HCT116 (cell line): ENCODE data around the gene TSPAN14. TPM values are rescaled to one million over a fixed set of nuclear protein-coding genes. Genes with fewer than 3 reads are reported as not detected.

Experiments
- ATAC-seq: fragments of 200-7000 bp; cut with Tn5 transposase; 2 replicates; pipeline ENCODE4 v1.9.1; 2020; ENCODE audit warnings: mild to moderate bottlenecking, moderate library complexity
- BruUV-seq: library from RNA; stranded (reverse); fragments of 400-500 nt; replicated peaks from 2 replicates; lab custom pipeline; 2021; lab: Mats Ljungman, UMichigan
- CTCF ChIA-PET: fragments of 300-600 bp; sonication (Branson Sonifier 250); formaldehyde crosslinking; loops from one replicate; lab custom pipeline; 2021; ENCODE audit warnings: antibody characterized with exemption; lab: Charles Lee
- POLR2A ChIA-PET: fragments of 300-600, 350-600 bp; sonication (Branson Sonifier 250); formaldehyde crosslinking; loops from one replicate; lab custom pipeline; 2021; ENCODE audit warnings: antibody characterized with exemption; lab: Charles Lee
- RAD21 ChIA-PET, 2 experiments: fragments of 300-600 bp; sonication (Branson Sonifier 250); formaldehyde crosslinking; loops; one replicate each; lab custom pipeline; 2023; ENCODE audit warnings: low total read pairs in 2 of 2; ENCODE audit not compliant: uncharacterized antibody in 2 of 2, unreplicated experiment in 2 of 2, low non-redundant PET in 1 of 2; lab: Charles Lee
- DNase-seq: peaks from one replicate; pipeline ENCODE4 v3.0.0-alpha.2; 2010; ENCODE audit warnings: low read depth, low spot score
- H2AFZ ChIP-seq: fragments of 200-600 bp; shearing (Covaris generic), sonication (generic); 2 replicates; pipeline ENCODE4 v1.6.1; 2017; ENCODE audit warnings: low read depth, mixed run types, mixed read lengths, antibody characterized with exemption, low read length; ENCODE audit not compliant: poor library complexity, severe bottlenecking
- H3K27ac ChIP-seq: 2 replicates; pipeline ENCODE4 v1.5.1; 2012; ENCODE audit warnings: low read depth, low read length
- H3K27me3 ChIP-seq: fragments of 200-600 bp; sonication (generic); 2 replicates; pipeline ENCODE4 v1.6.1; 2016; ENCODE audit warnings: mixed run types, low read length, mixed read lengths; ENCODE audit not compliant: insufficient read depth
- H3K36me3 ChIP-seq, 2 experiments: fragments of 200-500 bp in 1 of 2; fragments of 200-600 bp in 1 of 2; sonication (Bioruptor generic) in 1 of 2; sonication (generic) in 1 of 2; 2 replicates each; pipeline versions ENCODE4 v1.5.1 to v1.6.1; 2014 to 2016; ENCODE audit warnings: low read length in 2 of 2, inconsistent platforms in 1 of 2, mixed read lengths in 1 of 2, mixed run types in 1 of 2; ENCODE audit not compliant: insufficient read depth in 2 of 2, control insufficient read depth in 1 of 2
- H3K4me1 ChIP-seq, 2 experiments: fragments of 200-600 bp in 1 of 2; sonication (generic) in 1 of 2; 2 replicates each; pipeline versions ENCODE4 v1.5.1 to v1.6.1; 2012 to 2017; ENCODE audit warnings: low read length in 2 of 2, inconsistent platforms in 1 of 2, mild to moderate bottlenecking in 1 of 2, mixed read lengths in 1 of 2, mixed run types in 1 of 2, moderate library complexity in 1 of 2; ENCODE audit not compliant: insufficient read depth in 2 of 2, control insufficient read depth in 1 of 2
- H3K4me2 ChIP-seq: fragments of 200-600 bp; sonication (generic); 2 replicates; pipeline ENCODE4 v1.6.1; 2017; ENCODE audit warnings: mixed run types, low read length, mixed read lengths
- H3K4me3 ChIP-seq, 2 experiments: fragments of 200-600 bp in 1 of 2; sonication (generic) in 1 of 2; replicated peaks in 1 of 2; 2 replicates each; pipeline ENCODE4 v1.5.1; 2011 to 2016; ENCODE audit warnings: low read length in 2 of 2, control low read depth in 1 of 2, low read depth in 1 of 2, mild to moderate bottlenecking in 1 of 2, mixed read lengths in 1 of 2, mixed run types in 1 of 2
- H3K79me2 ChIP-seq: fragments of 200-600 bp; sonication (generic); 2 replicates; pipeline ENCODE4 v1.6.1; 2017; ENCODE audit warnings: mild to moderate bottlenecking, mixed run types, low read length, moderate library complexity, mixed read lengths; ENCODE audit not compliant: insufficient read depth
- H3K9ac ChIP-seq: fragments of 200-600 bp; sonication (generic); 2 replicates; pipeline ENCODE4 v1.6.1; 2016; ENCODE audit warnings: low read length, mixed read lengths
- H3K9me2 ChIP-seq: fragments of 200-600 bp; sonication (generic), shearing (Covaris generic); 2 replicates; pipeline ENCODE4 v1.6.1; 2017; ENCODE audit warnings: mixed run types, mild to moderate bottlenecking, moderate library complexity; ENCODE audit not compliant: insufficient read depth
- H3K9me3 ChIP-seq, 2 experiments: fragments of 200-500 bp in 1 of 2; fragments of 200-600 bp in 1 of 2; sonication (Bioruptor generic) in 1 of 2; sonication (generic) in 1 of 2; 2 replicates each; pipeline ENCODE4 v1.6.1; 2014 to 2017; ENCODE audit warnings: low read length in 2 of 2, mixed read lengths in 2 of 2, inconsistent platforms in 1 of 2, low read depth in 1 of 2, mild to moderate bottlenecking in 1 of 2, mixed run types in 1 of 2, moderate library complexity in 1 of 2; ENCODE audit not compliant: control insufficient read depth in 1 of 2, insufficient read depth in 1 of 2
- H4K20me1 ChIP-seq: fragments of 200-600 bp; sonication (generic), shearing (Covaris generic); 2 replicates; pipeline ENCODE4 v1.6.1; 2017; ENCODE audit warnings: mixed run types, mild to moderate bottlenecking, moderate library complexity; ENCODE audit not compliant: insufficient read depth
- ATF3 ChIP-seq: IDR thresholded peaks from 2 replicates; pipeline ENCODE4 v1.6.1; 2012
- CEBPB ChIP-seq: IDR thresholded peaks from 2 replicates; pipeline ENCODE4 v1.6.1; 2012; ENCODE audit warnings: low read depth
- ELF1 ChIP-seq: IDR thresholded peaks from 2 replicates; pipeline ENCODE4 v1.6.1; 2012; ENCODE audit warnings: low read depth, borderline replicate concordance
- EZH2 ChIP-seq: fragments of 200-600 bp; sonication (generic); IDR thresholded peaks from 2 replicates; pipeline ENCODE4 v1.6.1; 2017; ENCODE audit warnings: antibody characterized with exemption, mixed run types
- FOSL1 ChIP-seq: IDR thresholded peaks from 2 replicates; pipeline ENCODE4 v1.6.1; 2012; ENCODE audit warnings: low read depth
- JUND ChIP-seq: IDR thresholded peaks from 2 replicates; pipeline ENCODE4 v1.6.1; 2012
- MAX ChIP-seq: IDR thresholded peaks from 2 replicates; pipeline ENCODE4 v1.6.1; 2012
- RAD21 ChIP-seq: IDR thresholded peaks from 2 replicates; pipeline ENCODE4 v1.6.1; 2012; ENCODE audit warnings: low read depth, mild to moderate bottlenecking
- SIN3A ChIP-seq: IDR thresholded peaks from 2 replicates; pipeline ENCODE4 v1.6.1; 2012; ENCODE audit warnings: low read depth
- SP1 ChIP-seq: IDR thresholded peaks from 2 replicates; pipeline ENCODE4 v1.6.1; 2012; ENCODE audit warnings: low read depth
- TCF7L2 ChIP-seq: IDR thresholded peaks from 2 replicates; pipeline ENCODE4 v1.7.0; 2011; ENCODE audit warnings: borderline replicate concordance, inconsistent platforms; ENCODE audit not compliant: insufficient read depth, insufficient read length; ENCODE audit errors: extremely low read depth
- YY1 ChIP-seq: IDR thresholded peaks from 2 replicates; pipeline ENCODE4 v1.6.1; 2011; ENCODE audit warnings: low read length, low read depth, moderate library complexity, mild to moderate bottlenecking; ENCODE audit not compliant: insufficient replicate concordance; ENCODE audit errors: extremely low read depth
- ZFX ChIP-seq: fragments of 450-650 bp; IDR thresholded peaks from 2 replicates; pipeline ENCODE4 v1.6.1; 2017
- ZNF274 ChIP-seq: fragments of 200-500 bp; sonication (Bioruptor generic); IDR thresholded peaks from 2 replicates; pipeline ENCODE4 v1.6.1; 2014; ENCODE audit warnings: mild to moderate bottlenecking, low read depth, low read length, inconsistent platforms
- intact Hi-C: fragments of 100-400 bp; cut with micrococcal nuclease; formaldehyde crosslinking; loops from 2 replicates; pipeline ENCODE4 v1.10.0; 2022
- total RNA-seq: library from RNA; stranded (reverse); gene quantifications from one replicate; pipeline ENCODE4 v1.2.1, GENCODE V29; 2021; ENCODE audit not compliant: unreplicated experiment

The TSPAN14 gene
- total RNA-seq, 1 experiment from 2014 or later, result 86.8 TPM

- H4K20me1 ChIP-seq, result no peaks in the 10 kb centered on the region
- TF ChIP-seq EZH2, result no peak
- TF ChIP-seq FOSL1, result no peak
- no peak for TF ChIP-seq CEBPB
- BruUV-seq, result no TSS peak
- peaks cover 0 to 5% of the 10 kb centered on the region in 2 experiments; a peak in 1 of 4 replicates for H3K9me3 ChIP-seq
- H3K9ac ChIP-seq, result no peak overlapping the region
- ChIA-PET RAD21 (no interaction called here), POLR2A (interaction anchor here (1.5 kb wide), 1 partner anchor 11 kb away, joined by 7 read pairs; no protein-coding TSS in a partner anchor), CTCF (interaction anchor here (3.6 kb wide), 1 partner anchor 57 kb away, joined by 20 read pairs; no protein-coding TSS in a partner anchor)
- no peak overlapping the region for H2AFZ ChIP-seq
- H3K9me2 ChIP-seq, result no peaks in the 10 kb centered on the region
- H3K27me3 ChIP-seq, result no peaks in the 10 kb centered on the region
- no peak overlapping the region for H3K4me3 ChIP-seq
- H3K36me3 ChIP-seq, result no peaks in the 10 kb centered on the region
- ATAC-seq (no peak), DNase-seq (no peak)
- intact Hi-C loops, result loop anchor here (10.0 kb wide), 1 partner anchor 246 kb away; no protein-coding TSS in a partner anchor
- no peak overlapping the region for H3K27ac ChIP-seq
- H3K4me1 ChIP-seq, result peaks cover 4 to 26% of the 10 kb centered on the region in 2 experiments; a peak in 3 of 4 replicates
- no peaks in the 10 kb centered on the region for H3K79me2 ChIP-seq
- H3K4me2 ChIP-seq, result no peak overlapping the region
These were observed 5.7 kb upstream of the TSPAN14 start for GRCh38 chr10:80448209-80448942.

GRCh38 chr10:80449520-80449919 is 4.6 kb upstream of the TSPAN14 start:
- peaks cover 4 to 20% of the 10 kb centered on the region in 2 experiments; a peak in 3 of 4 replicates for H3K4me1 ChIP-seq
- POLR2A ChIA-PET, result interaction anchor here (1.5 kb wide), 1 partner anchor 10 kb away, joined by 7 read pairs; no protein-coding TSS in a partner anchor
- no peak overlapping the region for H3K4me2 ChIP-seq
- DNase-seq, result no peak
- no TSS peak for BruUV-seq
- intact Hi-C loops, result loop anchor here (10.0 kb wide), 1 partner anchor 245 kb away; no protein-coding TSS in a partner anchor
- no peaks in the 10 kb centered on the region for H3K36me3 ChIP-seq
- H3K79me2 ChIP-seq, result peaks cover 3% of the 10 kb centered on the region; the same call in 1 of the 2 replicates
- no peak overlapping the region for H3K27ac ChIP-seq
- TF ChIP-seq YY1 (no peak), SIN3A (no peak), ELF1 (no peak), ZFX (no peak), FOSL1 (no peak), MAX (no peak), TCF7L2 (no peak), ATF3 (no peak), JUND (no peak), ZNF274 (no peak), RAD21 (no peak), SP1 (no peak), EZH2 (no peak)
- no peaks in the 10 kb centered on the region for H3K9me2 ChIP-seq
- no peak for ATAC-seq
- no peak overlapping the region for H3K4me3 ChIP-seq
- RAD21 ChIA-PET, result interaction anchor here in 1 of 2 experiments (1.9 kb wide), 1 partner anchor 56 kb away, joined by 5 read pairs; no protein-coding TSS in a partner anchor
- CTCF ChIA-PET, result interaction anchor here (0.6 to 3.6 kb wide), 3 partner anchors 41 to 378 kb away, joined by 3 to 20 read pairs (median 3); partner anchors contain the start of gene PRXL2A
- no peaks in the 10 kb centered on the region for H4K20me1 ChIP-seq
- peaks cover 0 to 5% of the 10 kb centered on the region in 2 experiments; a peak in 1 of 4 replicates for H3K9me3 ChIP-seq
- H3K9ac ChIP-seq, result no peak overlapping the region
- H3K27me3 ChIP-seq, result no peaks in the 10 kb centered on the region
- H2AFZ ChIP-seq, result no peak overlapping the region
